Neuronal stem cell (in vitro differentiated cells): Measurements from ENCODE around the gene CNOT8.
A peak's percentile ranks its signal among the peaks of the same experiment; 100 is the strongest.

ENCODE experiments used
- DNase-seq: peaks from one replicate; pipeline ENCODE4 v3.0.0-alpha.2; 2013; ENCODE audit warnings: low spot score
- H2AFZ ChIP-seq: one replicate; pipeline ENCODE4 v1.6.1; 2013; ENCODE audit warnings: mild to moderate bottlenecking, low read length, inconsistent platforms
- H2AK5ac ChIP-seq: 2 replicates; pipeline ENCODE4 v1.6.1; 2013; ENCODE audit warnings: low read depth, mild to moderate bottlenecking, inconsistent platforms, low read length, moderate library complexity, mixed read lengths
- H2BK120ac ChIP-seq: 2 replicates; pipeline ENCODE4 v1.6.1; 2013; ENCODE audit warnings: low read depth, mild to moderate bottlenecking, inconsistent platforms, low read length, moderate library complexity, mixed read lengths
- H2BK12ac ChIP-seq: one replicate; pipeline ENCODE4 v1.6.1; 2013; ENCODE audit warnings: low read length, inconsistent platforms
- H2BK15ac ChIP-seq: 2 replicates; pipeline ENCODE4 v1.6.1; 2013; ENCODE audit warnings: mild to moderate bottlenecking, low read length, inconsistent platforms, mixed read lengths
- H2BK5ac ChIP-seq: one replicate; pipeline ENCODE4 v1.6.1; 2013; ENCODE audit warnings: inconsistent platforms, mild to moderate bottlenecking, low read length, moderate library complexity
- H3K14ac ChIP-seq: one replicate; pipeline ENCODE4 v1.6.1; 2013; ENCODE audit warnings: low read length, inconsistent platforms
- H3K18ac ChIP-seq: 2 replicates; pipeline ENCODE4 v1.6.1; 2013; ENCODE audit warnings: low read length, inconsistent platforms
- H3K23ac ChIP-seq: 2 replicates; pipeline ENCODE4 v1.6.1; 2013; ENCODE audit warnings: low read depth, mild to moderate bottlenecking, mixed read lengths, low read length, inconsistent platforms; ENCODE audit not compliant: poor library complexity
- H3K27ac ChIP-seq: replicated peaks from 3 replicates; pipeline ENCODE4 v1.5.1; 2013; ENCODE audit warnings: low read length, inconsistent platforms
- H3K27me3 ChIP-seq, 3 experiments: 2 replicates each; pipeline ENCODE4 v1.6.1; 2013; ENCODE audit warnings: low read length in 3 of 3, mild to moderate bottlenecking in 2 of 3, inconsistent platforms in 1 of 3, low read depth in 1 of 3, mixed read lengths in 1 of 3, moderate library complexity in 1 of 3; ENCODE audit not compliant: control insufficient read depth in 3 of 3, insufficient read depth in 3 of 3
- H3K36me3 ChIP-seq, 2 donors: replicated peaks in 1 of 2; 2 replicates each; pipeline ENCODE4 v1.6.1; 2013; ENCODE audit warnings: low read length in 2 of 2; ENCODE audit not compliant: control insufficient read depth in 2 of 2, insufficient read depth in 2 of 2
- H3K4ac ChIP-seq: 2 replicates; pipeline ENCODE4 v1.6.1; 2013; ENCODE audit warnings: inconsistent platforms, mild to moderate bottlenecking, low read length, moderate library complexity
- H3K4me1 ChIP-seq, 2 donors: 1 replicate in 1 of 2; 2 replicates in 1 of 2; pipeline ENCODE4 v1.6.1; 2013; ENCODE audit warnings: low read length in 2 of 2, low read depth in 1 of 2; ENCODE audit not compliant: control insufficient read depth in 2 of 2, insufficient read depth in 1 of 2
- H3K4me2 ChIP-seq: one replicate; pipeline ENCODE4 v1.6.1; 2013; ENCODE audit warnings: mild to moderate bottlenecking, low read length, inconsistent platforms; ENCODE audit not compliant: insufficient read depth, poor library complexity, severe bottlenecking
- H3K4me3 ChIP-seq, 2 donors: 2 replicates each; pipeline ENCODE4 v1.5.1; 2013; ENCODE audit warnings: low read length in 2 of 2, mild to moderate bottlenecking in 2 of 2, inconsistent platforms in 1 of 2, moderate library complexity in 1 of 2
- H3K79me1 ChIP-seq: one replicate; pipeline ENCODE4 v1.6.1; 2013; ENCODE audit warnings: low read depth, mild to moderate bottlenecking, inconsistent platforms, low read length, moderate library complexity
- H3K9ac ChIP-seq: one replicate; pipeline ENCODE4 v1.6.1; 2013; ENCODE audit warnings: mild to moderate bottlenecking, low read depth, low read length, inconsistent platforms; ENCODE audit not compliant: poor library complexity
- H3K9me3 ChIP-seq, 2 donors: replicated peaks in 1 of 2; 2 replicates each; pipeline versions ENCODE3 to v1.6.1; 2013; ENCODE audit warnings: low read length in 2 of 2, mild to moderate bottlenecking in 2 of 2, inconsistent platforms in 1 of 2, low read depth in 1 of 2, mixed read lengths in 1 of 2, moderate library complexity in 1 of 2; ENCODE audit not compliant: control insufficient read depth in 2 of 2, insufficient read depth in 1 of 2
- H4K8ac ChIP-seq: one replicate; pipeline ENCODE4 v1.6.1; 2013; ENCODE audit warnings: low read depth, mild to moderate bottlenecking, inconsistent platforms, low read length, moderate library complexity
- H4K91ac ChIP-seq: one replicate; pipeline ENCODE4 v1.6.1; 2013; ENCODE audit warnings: low read length, low read depth, mild to moderate bottlenecking, inconsistent platforms; ENCODE audit not compliant: poor library complexity
- WGBS, 2 donors: extraction: QIAGEN DNeasy Blood & Tissue Kit; methylation state at CpG; one replicate each; pipeline ENCODE4 v1.1.7; 2013; ENCODE audit warnings: missing lambda C conversion rate in 2 of 2, mixed read lengths in 1 of 2; ENCODE audit not compliant: insufficient read length in 2 of 2, insufficient replicate concordance in 1 of 2; ENCODE audit errors: extremely low coverage in 2 of 2; 5-methylcytosine and 5-hydroxymethylcytosine counted together

Gene CNOT8

GRCh38 chr5:154850255-154851062 lies 8.0 kb upstream of the CNOT8 start, which contains the start of gene FAXDC2:
Gene FAXDC2, minus strand, starts transcription at chr5:154850603. Its CDS starts 12,425 bp downstream, at chr5:154838178.
- Histone ChIP-seq H3K27ac (peak within 1 kb of the TSS; percentile 43), H2AFZ (peak within 1 kb of the TSS; percentile 84), H3K23ac (no peak within 1 kb of the TSS), H2BK5ac (no peak within 1 kb of the TSS), H3K9ac (peak within 1 kb of the TSS; percentile 78), H2AK5ac (peak within 1 kb of the TSS; percentile 66), H3K14ac (no peak within 1 kb of the TSS), H3K27me3 (no peaks in the 10 kb centered on the region), H3K79me1 (no peaks in the 10 kb centered on the region), H3K4me2 (peak within 1 kb of the TSS; percentile 81), H4K8ac (no peak within 1 kb of the TSS), H4K91ac (no peak within 1 kb of the TSS), H3K9me3 (no peaks in the 10 kb centered on the region), H3K18ac (peak within 1 kb of the TSS; percentile 86), H3K4ac (peak within 1 kb of the TSS; percentile 44), H2BK15ac (no peak within 1 kb of the TSS), H2BK120ac (no peak within 1 kb of the TSS), H2BK12ac (no peak within 1 kb of the TSS), H3K4me1 (peaks cover 2 to 10% of the 10 kb centered on the region in 2 donors), H3K36me3 (no peaks in the 10 kb centered on the region), H3K4me3 (peak within 1 kb of the TSS; percentile 54 to 72)
- DNase-seq, result peak; percentile 49
- no CpG with 5 or more reads among the region's 11 CpGs for WGBS, 2 donors

- H2BK120ac ChIP-seq, result no peak overlapping the region
- no peak overlapping the region for H2BK15ac ChIP-seq
- no peaks in the 10 kb centered on the region for H3K36me3 ChIP-seq
- no peaks in the 10 kb centered on the region for H3K79me1 ChIP-seq
- H3K23ac ChIP-seq, result no peak overlapping the region
- H3K14ac ChIP-seq, result no peak overlapping the region
- H3K9ac ChIP-seq, result no peak overlapping the region
- H2AK5ac ChIP-seq, result peak overlapping the region; percentile 66
- peak overlapping the region; percentile 84 for H2AFZ ChIP-seq
- no peaks in the 10 kb centered on the region for H3K27me3 ChIP-seq
- no peak for DNase-seq
- H3K27ac ChIP-seq, result no peak overlapping the region
- peak overlapping the region in 1 of 2 donors; percentile 54 for H3K4me3 ChIP-seq
- peak overlapping the region; percentile 44 for H3K4ac ChIP-seq
- no peak overlapping the region for H2BK12ac ChIP-seq
- no peaks in the 10 kb centered on the region for H3K9me3 ChIP-seq
- H2BK5ac ChIP-seq, result no peak overlapping the region
- H4K91ac ChIP-seq, result no peak overlapping the region
- no CpG with 5 or more reads among the region's 3 CpGs for WGBS, 2 donors
- no peak overlapping the region for H4K8ac ChIP-seq
- H3K18ac ChIP-seq, result no peak overlapping the region
- no peak overlapping the region for H3K4me2 ChIP-seq
- H3K4me1 ChIP-seq, result peaks cover 2 to 10% of the 10 kb centered on the region in 2 donors
These were observed 7.1 kb upstream of the CNOT8 start for GRCh38 chr5:154851351-154851750.

- peak; percentile 97 for DNase-seq
- H3K4me2 ChIP-seq, result peak overlapping the region; percentile 89
- peak overlapping the region; percentile 68 to 96 for H3K4me3 ChIP-seq
- H3K9me3 ChIP-seq, result no peaks in the 10 kb centered on the region
- H4K91ac ChIP-seq, result no peak overlapping the region
- peak overlapping the region; percentile 95 for H3K18ac ChIP-seq
- H3K27me3 ChIP-seq, result no peaks in the 10 kb centered on the region
- no peak overlapping the region for H2BK120ac ChIP-seq
- peak overlapping the region; percentile 97 for H3K23ac ChIP-seq
- H4K8ac ChIP-seq, result no peak overlapping the region
- H2BK15ac ChIP-seq, result no peak overlapping the region
- peaks cover 5 to 9% of the 10 kb centered on the region in 2 donors for H3K4me1 ChIP-seq
- H3K9ac ChIP-seq, result peak overlapping the region; percentile 93
- peak overlapping the region; percentile 99 for H3K27ac ChIP-seq
- no peak overlapping the region for H3K4ac ChIP-seq
- no peaks in the 10 kb centered on the region for H3K79me1 ChIP-seq
- WGBS, 2 donors, result no CpG with 5 or more reads among the region's 59 CpGs
- H2BK5ac ChIP-seq, result peak overlapping the region; percentile 76
- H2AK5ac ChIP-seq, result no peak overlapping the region
- peak overlapping the region; percentile 94 for H2AFZ ChIP-seq
- H3K14ac ChIP-seq, result peak overlapping the region; percentile 48
- H3K36me3 ChIP-seq, result peaks cover 0 to 4% of the 10 kb centered on the region in 2 donors
- H2BK12ac ChIP-seq, result no peak overlapping the region
These were observed 714 bp upstream of the CNOT8 start for GRCh38 chr5:154857530-154858296.
